Brain pericyte (primary cell): ENCODE measurements around the gene SIRPG.
"Not testable (repeated sequence)": the region's sequence is repeated elsewhere in the genome, so short reads cannot be mapped to it uniquely, and the experiment has no call there.

ENCODE experiments used
- DNase-seq: peaks from one replicate; pipeline ENCODE4 v3.0.0-alpha.2; 2012; ENCODE audit warnings: low read depth, low spot score

The SIRPG gene

GRCh38 chr20:1657556-1658334 lies at the start of gene SIRPG:
SIRPG (minus strand) TSS chr20:1657779; CDS start chr20:1657714, 65 bp downstream.
- DNase-seq, result no peak

- DNase-seq, result not testable (repeated sequence)
These were observed 49.3 kb upstream of the SIRPG start for GRCh38 chr20:1706887-1707286.

- no peak for DNase-seq
These were observed 48.5 kb upstream of the SIRPG start for GRCh38 chr20:1706079-1706478.

GRCh38 chr20:1702855-1703254 lies 45.3 kb upstream of the SIRPG start:
- DNase-seq, result no peak

- no peak for DNase-seq
These were observed 44.7 kb upstream of the SIRPG start for GRCh38 chr20:1702328-1702727.

- DNase-seq, result no peak
These were observed 43.4 kb upstream of the SIRPG start for GRCh38 chr20:1700990-1701389.

GRCh38 chr20:1697592-1697991 lies 40.0 kb upstream of the SIRPG start:
- no peak for DNase-seq

GRCh38 chr20:1696521-1697209 lies 39.1 kb upstream of the SIRPG start:
- DNase-seq, result no peak

GRCh38 chr20:1694672-1695071 lies 37.1 kb upstream of the SIRPG start:
- DNase-seq, result no peak

GRCh38 chr20:1693427-1693826 lies 35.8 kb upstream of the SIRPG start:
- DNase-seq, result no peak

- DNase-seq, result no peak
These were observed 32.1 kb upstream of the SIRPG start for GRCh38 chr20:1689721-1690120.

- no peak for DNase-seq
These were observed 31.4 kb upstream of the SIRPG start for GRCh38 chr20:1688886-1689538.

- DNase-seq, result no peak
These were observed 29.5 kb upstream of the SIRPG start for GRCh38 chr20:1687053-1687452.

GRCh38 chr20:1686151-1686748 lies 28.7 kb upstream of the SIRPG start:
- DNase-seq, result no peak

GRCh38 chr20:1685304-1686052 lies 27.9 kb upstream of the SIRPG start:
- no peak for DNase-seq

- DNase-seq, result no peak
These were observed 27.3 kb upstream of the SIRPG start for GRCh38 chr20:1684872-1685271.

GRCh38 chr20:1676650-1677049 lies 19.1 kb upstream of the SIRPG start:
- no peak for DNase-seq

GRCh38 chr20:1674990-1675780 lies 17.6 kb upstream of the SIRPG start:
- DNase-seq, result no peak

GRCh38 chr20:1674361-1674760 lies 16.8 kb upstream of the SIRPG start:
- DNase-seq, result no peak

GRCh38 chr20:1673424-1673823 lies 15.8 kb upstream of the SIRPG start:
- no peak for DNase-seq

- DNase-seq, result no peak
These were observed 15.1 kb upstream of the SIRPG start for GRCh38 chr20:1672728-1673127.
